OCI-LY7 (cell line): ENCODE data around the gene HAGHL.

ENCODE experiments used
- CTCF ChIP-seq: fragments of 200-600 bp; sonication (generic); conservative IDR thresholded peaks from 2 replicates; pipeline ENCODE4 v1.5.1; 2014; ENCODE audit warnings: mild to moderate bottlenecking, antibody characterized with exemption, low read length, moderate library complexity, mixed read lengths
- EZH2phosphoT487 ChIP-seq: fragments of 200-600 bp; sonication (generic); IDR thresholded peaks from 2 replicates; pipeline ENCODE4 v1.6.1; 2018; ENCODE audit warnings: low read depth, borderline replicate concordance, mild to moderate bottlenecking, mixed run types, antibody characterized with exemption, low read length, moderate library complexity, mixed read lengths

GRCh38 chr16:725041-725376 is 1.9 kb upstream of the HAGHL start:
- TF ChIP-seq CTCF: no peak
- TF ChIP-seq EZH2phosphoT487: no peak
